ENCODE results near the gene PDE11A. TPM values are rescaled to one million over a fixed set of nuclear protein-coding genes. Genes with fewer than 3 reads are reported as not detected.

Gene PDE11A
- total and polyA plus RNA-seq, 2 experiments from 2014 or later = 0.08 to 0.73 TPM

GRCh38 chr2:177610813-177611212, 461.8 kb downstream of the PDE11A start (continued):
- no peak for TF ChIP-seq CTCF (conservative IDR thresholded peaks at IDR 0.05; ENCODE audit: low read depth in 2 of 2)
- no peak for TF ChIP-seq ZNF462 (CRISPR knock-in tag; IDR thresholded peaks at IDR 0.05)
- no peak for TF ChIP-seq JUNB (IDR thresholded peaks at IDR 0.05; ENCODE audit: unreplicated experiment)
- no peak for TF ChIP-seq STAT1 (IDR thresholded peaks at IDR 0.05; ENCODE audit: unreplicated experiment)
- no peak for TF ChIP-seq EZH2 (IDR thresholded peaks at IDR 0.05; ENCODE audit: low read depth, unreplicated experiment)
- TF ChIP-seq NANOG (IDR thresholded peaks at IDR 0.05; ENCODE audit: borderline replicate concordance) = no peak

- peaks cover 3% of the 10 kb centered on the region; the same call in 1 of the 3 replicates for H3K9me3 Mint-ChIP-seq
- Histone ChIP-seq H3K4me2 (no peak overlapping the region), H4K20me1 (replicated peaks; ENCODE audit: insufficient read depth) (no peaks in the 10 kb centered on the region), H3K79me2 (replicated peaks; ENCODE audit: insufficient read depth) (no peaks in the 10 kb centered on the region), H3K36me3 (ENCODE audit: insufficient read depth) (no peaks in the 10 kb centered on the region), H2AFZ (peak overlapping the region; percentile 1; the same call in 1 of the 2 replicates), H3K4me3 (no peak overlapping the region), H3F3A (replicated peaks; ENCODE audit: low read depth) (no peaks in the 10 kb centered on the region), H3K27ac (ENCODE audit: low read depth) (no peak overlapping the region), H3K4me1 (ENCODE audit: insufficient read depth) (peaks cover 11% of the 10 kb centered on the region), H3K27me3 (ENCODE audit: insufficient read depth) (no peaks in the 10 kb centered on the region), H3K9me2 (ENCODE audit: insufficient read depth) (no peaks in the 10 kb centered on the region)
- peak; percentile 25 for DNase-seq (ENCODE audit: low spot score)
- no peak overlapping the region for H3K27ac Mint-ChIP-seq
- no peaks in the 10 kb centered on the region for H3K36me3 Mint-ChIP-seq (ENCODE audit: low read depth)
- no peak overlapping the region for H3K4me3 Mint-ChIP-seq
- peak; percentile 45 for ATAC-seq
- H3K27me3 Mint-ChIP-seq (ENCODE audit: insufficient read depth, low read depth, poor library complexity) = no peaks in the 10 kb centered on the region
- H3K4me1 Mint-ChIP-seq = peaks cover 15% of the 10 kb centered on the region
- TF ChIP-seq EZH2phosphoT487 (IDR thresholded peaks at IDR 0.05; ENCODE audit: unreplicated experiment) (no peak), REST (IDR thresholded peaks at IDR 0.05; ENCODE audit: unreplicated experiment) (no peak), EZH2 (IDR thresholded peaks at IDR 0.05; ENCODE audit: low read depth, unreplicated experiment) (no peak), ZNF331 (CRISPR knock-in tag; IDR thresholded peaks at IDR 0.05; ENCODE audit: low read depth) (no peak), ETS1 (IDR thresholded peaks at IDR 0.05) (no peak)
Measured at GRCh38 chr2:177606636-177607035, 465.9 kb downstream of the PDE11A start.
